GM18499 (cell line): ENCODE data around the gene SMIM36.
"Not testable (repeated sequence)": the region's sequence is repeated elsewhere in the genome, so short reads cannot be mapped to it uniquely, and the experiment has no call there.

Experiments used
- ATAC-seq: cut with Tn5 transposase; IDR thresholded peaks from one replicate; pipeline ENCODE4 v1.9.1; 2021; ENCODE audit warnings: moderate number of reproducible peaks; ENCODE audit not compliant: insufficient read depth, unreplicated experiment

The SMIM36 gene

DNA sequence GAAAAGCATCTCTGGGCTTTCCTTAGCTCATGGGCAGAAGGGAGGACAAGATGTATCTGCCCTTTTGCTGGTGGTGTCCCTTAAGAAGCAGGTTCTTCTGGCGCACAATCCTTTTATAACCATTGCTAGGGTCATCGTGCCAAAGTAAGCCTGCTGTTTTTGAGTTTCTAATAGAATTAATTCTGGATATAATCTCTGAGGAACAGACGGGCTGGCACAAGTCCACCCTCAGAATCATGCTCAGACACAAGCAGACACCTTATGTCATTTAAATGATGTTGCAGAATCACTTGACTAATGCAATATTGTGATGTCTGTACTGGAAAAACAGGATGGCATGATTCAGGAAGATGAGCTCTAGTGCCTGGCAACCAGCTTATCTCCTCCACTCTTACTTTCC, 70.9 kb downstream of the SMIM36 start:
- no peak for ATAC-seq

DNA sequence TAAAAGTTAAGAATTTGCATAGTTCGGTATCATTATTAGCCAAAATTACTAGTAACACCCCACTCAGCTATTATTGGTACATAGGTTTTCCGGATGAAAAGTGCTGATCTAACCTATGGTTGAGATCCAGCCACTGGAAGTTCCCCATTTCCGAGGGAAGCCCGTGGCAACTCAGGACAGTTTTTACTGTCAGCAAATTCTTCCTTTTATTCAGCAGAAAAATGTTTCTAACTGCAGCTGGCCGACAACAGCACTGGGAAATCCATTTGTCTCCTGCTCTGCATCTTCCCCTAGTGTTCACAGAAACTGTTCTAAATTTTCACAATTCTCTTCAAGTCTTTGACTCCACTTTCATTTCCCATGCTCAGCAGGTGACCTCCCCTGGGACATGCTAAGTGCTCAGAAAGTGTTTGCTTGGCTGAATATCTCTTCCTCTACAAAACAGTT, 74.1 kb downstream of the SMIM36 start:
- peak; percentile 60 for ATAC-seq

DNA sequence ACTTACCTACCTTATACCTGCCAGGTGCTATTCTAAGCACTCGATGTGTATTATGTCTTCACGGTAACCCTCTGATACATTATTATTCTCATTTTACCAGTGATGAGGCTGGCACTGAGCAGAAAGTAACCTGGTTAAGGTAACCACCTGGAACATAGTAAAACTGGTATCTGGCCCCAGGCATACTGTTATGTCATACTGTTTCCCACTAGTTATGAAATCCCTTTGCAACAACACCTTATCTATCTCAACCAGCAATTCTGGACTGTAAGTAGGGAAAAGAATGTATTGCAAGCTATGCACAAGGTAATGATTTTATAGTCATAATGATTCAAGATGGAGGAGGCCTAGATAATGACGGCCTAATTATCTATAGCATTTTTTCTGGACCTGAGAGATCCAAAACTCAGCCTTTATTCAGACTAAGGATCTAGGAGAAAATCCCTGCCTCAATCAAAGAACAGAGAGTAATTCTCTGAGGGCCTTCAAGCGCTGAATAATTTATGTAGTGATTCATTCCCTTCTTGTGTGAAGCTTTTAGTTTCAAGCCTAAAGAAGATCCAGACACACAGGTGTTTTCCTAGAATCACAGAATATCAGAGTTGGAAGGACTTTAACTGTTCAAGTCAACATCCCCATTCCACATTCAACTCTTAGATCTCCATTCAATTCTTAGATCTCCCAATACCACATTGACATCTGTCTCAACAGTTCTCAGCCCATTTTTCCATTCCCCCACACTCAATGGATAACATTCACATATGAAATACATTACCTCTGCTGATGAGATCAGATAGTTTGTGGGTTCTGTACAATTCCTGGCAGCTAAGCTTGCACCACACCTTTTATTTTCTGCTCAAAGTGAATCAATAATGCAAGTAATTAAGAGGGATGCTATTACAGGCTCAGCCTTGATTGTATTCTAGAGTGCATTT, 74.8 kb downstream of the SMIM36 start:
- ATAC-seq, result no peak

DNA sequence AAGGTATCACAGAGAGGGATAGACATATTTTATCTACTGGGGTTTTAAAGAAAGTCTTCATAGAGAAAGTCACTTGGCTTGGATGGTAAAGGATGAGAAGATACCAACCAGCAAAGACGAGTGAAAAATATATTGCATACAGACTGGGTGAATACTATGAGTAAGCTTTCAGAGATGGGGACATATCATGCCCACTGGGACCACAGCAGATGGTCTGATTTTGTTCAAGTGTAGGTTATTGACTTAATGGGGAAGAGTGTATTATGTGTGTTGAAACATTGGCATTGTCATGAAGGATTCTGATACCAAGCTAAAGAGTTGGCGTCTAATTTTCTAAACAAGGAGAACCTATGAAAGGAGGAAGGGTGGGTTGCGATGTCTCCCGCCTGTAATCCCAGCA, 75.8 kb downstream of the SMIM36 start:
- ATAC-seq, result no peak

DNA sequence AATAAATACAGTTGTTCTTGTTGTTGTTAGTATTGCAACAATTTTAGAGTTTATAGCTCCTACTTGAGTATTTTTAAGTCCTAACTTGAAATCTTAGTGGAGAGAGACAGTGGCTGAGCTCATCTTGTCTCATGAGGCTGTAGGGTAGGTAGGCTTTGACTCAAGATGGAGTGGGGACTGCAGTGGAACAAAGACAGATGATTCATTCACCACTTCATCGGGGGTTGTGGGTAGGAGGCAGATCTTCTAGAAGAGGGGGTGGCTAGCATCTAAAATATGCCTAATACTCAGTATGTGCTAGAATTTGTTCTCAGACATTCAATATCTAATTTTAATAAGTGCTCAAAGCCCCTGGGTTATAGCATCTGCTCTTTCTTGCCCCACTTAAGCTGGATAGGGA, 76.5 kb downstream of the SMIM36 start:
- no peak for ATAC-seq

DNA sequence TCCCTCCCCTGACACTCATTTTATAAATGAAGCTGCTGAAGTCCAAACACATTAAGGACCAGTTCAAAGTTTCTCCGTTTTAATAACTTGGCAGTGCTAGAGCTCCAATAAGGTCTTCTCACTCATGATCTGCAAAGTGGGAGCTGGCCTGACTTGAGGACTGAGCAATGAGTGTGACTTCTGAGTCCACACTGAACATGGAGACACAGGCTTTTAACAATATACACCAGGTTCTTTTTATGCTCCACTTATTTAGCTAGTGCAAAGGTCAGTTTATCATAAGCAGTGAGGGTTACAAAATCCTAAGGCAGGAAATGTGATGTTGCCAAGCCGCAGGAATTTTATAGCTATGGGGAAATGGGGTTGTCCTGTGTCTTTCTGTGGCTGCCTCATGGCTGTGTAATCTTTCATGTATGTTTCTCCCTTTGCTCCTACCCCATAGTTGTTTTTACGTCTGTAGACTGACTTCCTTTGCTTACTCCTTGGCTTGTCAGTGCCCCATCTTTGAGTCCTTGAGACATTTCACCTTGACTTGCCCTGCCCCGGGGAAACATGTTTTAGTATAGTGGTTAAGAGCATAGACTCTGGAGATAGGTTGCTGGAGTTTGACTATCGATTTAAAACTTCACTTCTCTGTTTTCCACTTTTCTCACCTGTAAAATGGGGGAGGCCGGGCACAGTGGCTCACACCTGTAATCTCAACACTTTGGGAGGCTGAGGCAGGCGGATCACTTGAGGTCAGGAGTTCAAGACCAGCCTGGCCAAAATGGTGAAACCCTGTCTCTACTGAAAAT, 77.4 kb downstream of the SMIM36 start:
- ATAC-seq, result no peak

DNA sequence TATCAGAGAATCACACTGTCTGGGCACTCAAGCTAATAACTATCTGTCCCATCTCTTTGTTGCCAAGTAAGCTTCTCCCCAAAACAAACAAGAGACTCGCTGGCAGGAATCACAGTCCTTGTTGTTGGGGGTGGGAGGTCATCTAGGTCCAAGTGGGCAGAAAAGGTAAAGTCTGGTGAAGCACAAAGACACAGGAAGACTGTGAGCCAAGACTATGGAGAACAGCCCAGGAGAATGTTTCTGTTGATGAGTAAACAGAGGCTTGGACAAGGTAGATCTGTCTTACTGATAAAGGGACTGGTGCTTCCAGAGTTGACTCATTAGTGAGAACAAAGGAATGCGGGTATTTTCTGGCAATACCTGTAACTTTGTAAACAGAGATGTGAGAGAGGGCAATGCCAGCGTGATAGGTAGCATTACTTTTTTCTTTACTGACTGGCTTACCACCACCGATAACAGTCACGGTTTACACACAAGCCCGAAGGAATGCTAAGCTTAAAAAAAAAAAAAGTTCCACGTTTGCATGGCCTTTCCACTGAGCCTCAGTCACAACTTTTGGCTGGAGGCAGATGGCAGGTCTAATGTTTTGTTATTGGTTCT, 78.1 kb downstream of the SMIM36 start:
- ATAC-seq, result no peak

DNA sequence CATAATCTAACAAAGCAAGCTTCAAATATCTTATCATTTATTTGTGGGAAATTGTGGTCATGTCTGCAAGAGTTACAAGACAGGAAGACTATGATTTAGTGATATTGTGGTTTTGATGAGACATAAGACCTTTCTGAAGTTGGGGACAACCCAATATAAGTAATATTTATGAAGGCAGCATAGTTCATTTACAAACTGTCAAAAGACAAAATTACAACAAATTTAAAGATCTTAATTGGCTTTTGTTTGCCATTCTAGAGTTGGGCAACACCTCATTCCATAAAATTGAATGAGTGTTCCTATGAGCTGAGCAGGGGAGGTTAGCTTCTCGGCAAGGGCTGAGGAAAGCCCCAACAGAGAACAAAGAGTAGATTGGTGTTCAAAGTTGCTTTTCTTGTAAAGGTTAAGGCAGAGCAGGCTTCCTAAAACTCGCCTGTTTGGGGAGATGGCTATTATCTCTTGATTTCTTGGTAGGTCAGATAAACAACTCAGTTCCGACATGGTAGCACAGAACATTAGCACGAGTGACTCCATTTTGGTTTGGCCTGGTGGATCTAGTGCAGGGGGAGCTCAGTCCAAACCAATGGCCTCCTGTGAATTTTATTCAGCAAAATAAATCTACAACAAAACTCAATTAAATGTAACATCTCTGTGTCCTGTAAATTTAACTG, 78.8 kb downstream of the SMIM36 start:
- no peak for ATAC-seq

DNA sequence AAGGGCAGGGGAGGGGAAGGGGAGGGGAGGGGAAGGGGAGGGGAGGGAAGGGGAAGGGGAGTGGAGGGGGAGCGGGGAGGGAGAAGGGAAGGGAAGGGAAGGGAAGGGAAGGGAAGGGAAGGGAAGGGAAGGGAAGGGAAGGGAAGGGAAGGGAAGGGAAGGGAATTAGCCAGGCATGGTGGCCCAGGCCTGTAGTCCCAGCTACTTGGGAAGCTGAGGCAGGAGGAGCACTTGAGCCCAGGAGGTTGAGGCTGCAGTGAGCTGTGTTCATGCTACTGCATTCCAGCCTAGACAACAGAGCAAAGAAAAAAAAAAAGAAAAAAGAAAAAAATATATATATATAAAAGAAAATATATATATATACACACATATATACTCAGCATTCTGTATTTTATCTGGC, 79.3 kb downstream of the SMIM36 start:
- not testable (repeated sequence) for ATAC-seq

DNA sequence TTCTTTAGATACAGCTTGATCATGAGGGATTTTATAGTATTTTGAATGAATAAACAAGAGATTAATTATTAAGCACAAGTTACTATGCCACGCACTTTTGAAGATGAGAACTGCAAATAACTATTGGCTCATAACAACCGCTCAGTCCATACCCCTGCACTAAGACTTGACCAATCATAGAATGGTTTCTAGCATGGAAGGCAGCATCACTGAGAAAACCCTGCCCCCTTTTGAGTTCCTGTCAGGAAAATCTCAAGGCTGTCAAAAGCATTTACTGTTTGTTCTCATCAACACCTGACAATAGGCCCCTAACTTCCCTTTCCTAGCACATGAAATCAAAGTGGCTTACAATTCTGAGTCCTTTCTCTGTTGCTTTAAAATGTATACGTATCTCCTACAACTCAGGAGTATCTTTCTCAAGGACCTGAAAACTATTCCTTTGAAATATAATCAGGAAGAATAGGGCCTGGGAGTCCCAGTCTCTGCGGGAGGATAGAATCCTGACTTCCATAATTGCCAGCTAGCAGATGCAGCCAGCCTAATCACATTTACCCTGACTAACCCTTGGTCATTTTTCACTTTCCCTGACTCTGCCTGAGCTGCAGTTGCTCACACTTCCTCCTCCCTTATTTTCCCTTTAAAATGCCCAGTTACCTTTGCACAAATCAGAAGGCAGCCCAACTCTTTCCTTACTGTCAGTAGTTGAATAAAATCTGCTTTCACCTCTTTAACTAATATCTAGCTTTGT, 80.5 kb downstream of the SMIM36 start:
- no peak for ATAC-seq

DNA sequence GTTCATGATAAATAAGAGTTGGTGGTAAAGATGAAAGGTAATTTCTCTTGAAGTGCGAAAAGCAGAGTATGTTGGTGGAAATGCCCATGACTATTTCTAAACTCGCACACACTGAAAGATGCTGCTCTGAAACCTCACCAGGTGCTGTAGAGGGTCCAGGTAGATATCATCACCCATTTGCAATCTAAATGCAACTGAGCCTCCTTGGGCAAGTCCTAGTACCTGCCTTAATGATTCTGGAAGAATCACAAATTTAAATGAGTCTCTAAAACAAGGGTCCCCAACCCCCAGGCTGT, 83.7 kb downstream of the SMIM36 start:
- ATAC-seq, result no peak

DNA sequence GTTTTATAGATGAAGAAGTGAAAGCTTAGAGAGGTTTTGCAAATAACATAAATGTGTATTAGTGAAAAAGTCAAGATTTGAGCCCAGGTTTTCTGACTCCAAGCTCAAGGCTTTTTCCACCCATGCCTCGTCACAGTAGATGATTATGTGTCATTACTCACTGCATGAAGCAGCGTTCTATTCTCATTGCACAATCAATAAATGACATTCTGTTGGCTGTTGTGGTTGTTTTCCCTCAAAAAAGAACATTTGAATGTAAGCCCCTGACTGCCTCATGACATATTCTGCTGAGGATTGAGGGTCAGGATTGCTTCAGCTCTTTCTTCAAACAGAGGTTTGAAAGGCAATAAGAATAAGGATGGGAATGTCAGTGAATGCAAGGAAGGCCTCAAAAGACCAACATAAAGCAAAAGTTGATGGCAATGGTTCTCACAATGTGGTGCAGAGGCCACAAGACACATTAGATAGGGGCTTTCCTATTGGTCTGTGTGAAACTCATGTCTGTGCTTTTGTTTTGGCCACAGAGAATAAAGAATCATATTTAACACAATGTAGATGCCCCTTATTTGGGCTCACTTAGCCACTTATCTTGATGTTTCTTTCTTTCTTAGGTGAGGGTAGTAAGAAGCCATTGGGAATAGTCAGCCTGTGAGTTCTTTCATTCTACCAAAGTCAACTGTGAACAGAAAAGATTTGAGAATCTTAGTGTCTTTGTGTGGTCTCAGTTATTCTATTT, 84.2 kb downstream of the SMIM36 start:
- no peak for ATAC-seq

DNA sequence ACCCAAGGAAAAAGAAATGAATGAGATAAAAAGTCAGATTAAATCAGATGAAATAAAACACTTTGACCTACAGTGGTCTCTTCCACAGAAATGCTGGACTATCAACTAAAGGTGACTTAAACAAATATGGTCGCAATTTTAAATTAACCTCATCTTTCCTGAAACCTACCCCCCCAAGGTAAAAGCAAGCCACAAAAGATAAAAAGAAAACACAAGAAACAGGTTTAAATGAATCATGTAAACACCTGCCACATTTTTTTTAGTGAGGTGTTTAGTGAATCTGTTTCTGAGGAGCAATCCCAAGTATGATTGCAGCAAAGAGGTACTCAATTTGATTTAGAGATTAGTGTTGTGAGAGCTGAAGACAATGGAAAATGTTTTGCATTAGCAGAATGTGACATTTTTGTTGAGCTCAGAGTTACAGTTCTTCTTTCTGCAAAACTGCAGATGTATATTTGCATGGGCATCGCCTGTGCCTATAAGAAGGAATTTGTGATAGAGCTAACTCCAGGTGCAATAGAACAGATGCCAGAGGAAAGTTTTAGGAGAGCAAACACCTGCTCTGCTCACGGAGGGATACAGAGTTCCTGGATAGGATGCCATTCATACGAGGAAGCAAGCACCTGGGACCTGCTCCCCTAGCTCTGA, 86.2 kb downstream of the SMIM36 start:
- ATAC-seq, result no peak

DNA sequence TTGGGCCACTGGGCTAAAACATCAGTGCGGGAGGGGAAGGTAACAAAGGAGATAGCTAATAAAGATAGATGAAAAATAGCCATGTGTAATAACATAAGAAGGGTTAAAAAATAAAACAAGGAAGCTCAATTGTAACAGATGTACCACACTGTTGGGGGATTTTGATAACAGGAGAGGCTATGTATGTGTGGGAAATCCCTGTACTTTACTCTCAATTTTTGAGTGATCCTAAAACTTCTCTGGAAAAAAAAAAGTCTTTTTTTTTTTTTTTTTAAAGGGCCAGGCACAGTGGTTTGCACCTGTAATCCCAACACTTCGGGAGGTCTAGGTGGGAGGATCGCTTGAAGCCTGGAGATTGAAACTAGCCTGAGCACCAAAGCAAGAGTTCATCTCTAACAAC, 87.7 kb downstream of the SMIM36 start:
- ATAC-seq, result no peak

DNA sequence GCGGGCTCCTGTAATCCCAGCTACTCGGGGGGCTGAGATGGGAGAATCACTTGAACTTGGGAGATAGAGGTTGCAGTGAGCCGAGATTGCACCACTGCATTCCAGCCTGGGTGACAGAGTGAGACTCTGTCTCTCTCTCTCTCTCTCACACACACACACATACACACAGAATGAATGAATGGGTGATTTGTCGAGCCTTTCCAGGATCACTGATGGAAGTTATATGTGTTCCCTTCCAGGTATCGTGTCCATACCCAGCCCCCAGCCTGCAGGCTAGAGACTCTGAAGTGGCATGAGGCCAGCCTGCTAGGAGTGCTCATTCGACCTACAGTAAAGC, 88.5 kb downstream of the SMIM36 start:
- not testable (repeated sequence) for ATAC-seq

DNA sequence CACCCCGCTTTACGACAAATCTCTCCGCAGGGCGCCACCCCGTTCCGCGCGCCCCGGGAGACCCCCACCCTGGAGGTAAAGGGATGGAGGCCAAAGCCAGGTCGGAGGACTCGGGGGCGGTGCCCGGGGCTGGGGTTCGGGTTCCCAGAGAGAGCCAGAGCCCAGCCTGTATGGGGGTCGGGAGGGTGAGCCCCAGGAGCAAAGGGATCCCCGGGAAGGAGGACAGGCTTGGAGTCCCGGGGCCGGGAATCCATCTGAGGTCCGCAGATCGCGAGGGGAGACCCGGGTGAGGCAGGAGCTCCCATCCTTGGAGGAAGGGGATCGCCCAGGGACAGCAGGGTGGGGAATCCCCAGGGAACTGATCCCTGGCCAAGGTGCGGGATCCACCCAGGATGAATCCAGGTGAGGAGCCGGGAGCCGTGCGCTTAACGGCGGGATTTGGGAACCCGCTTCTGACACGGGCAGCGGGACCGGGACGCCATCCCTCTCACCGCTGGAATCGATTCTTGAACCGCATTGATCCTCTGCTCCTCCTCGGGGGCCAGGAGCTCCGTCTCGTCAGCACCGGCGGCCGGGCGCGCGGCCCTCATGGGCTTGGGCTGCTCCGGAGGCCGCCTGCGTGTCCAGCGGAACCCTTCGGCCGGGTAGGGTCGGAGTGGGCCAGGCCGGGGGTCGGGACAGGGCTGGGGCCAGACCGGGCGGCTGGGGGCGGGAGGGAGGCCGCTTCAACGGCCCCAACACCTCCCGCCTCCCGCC, 89.9 kb downstream of the SMIM36 start, which contains the start of gene MMD:
Gene MMD (minus strand): TSS at position 657 of the 756 bp plus-strand sequence. CDS start 140 bp downstream, at position 517.
- peak; percentile 7 for ATAC-seq

DNA sequence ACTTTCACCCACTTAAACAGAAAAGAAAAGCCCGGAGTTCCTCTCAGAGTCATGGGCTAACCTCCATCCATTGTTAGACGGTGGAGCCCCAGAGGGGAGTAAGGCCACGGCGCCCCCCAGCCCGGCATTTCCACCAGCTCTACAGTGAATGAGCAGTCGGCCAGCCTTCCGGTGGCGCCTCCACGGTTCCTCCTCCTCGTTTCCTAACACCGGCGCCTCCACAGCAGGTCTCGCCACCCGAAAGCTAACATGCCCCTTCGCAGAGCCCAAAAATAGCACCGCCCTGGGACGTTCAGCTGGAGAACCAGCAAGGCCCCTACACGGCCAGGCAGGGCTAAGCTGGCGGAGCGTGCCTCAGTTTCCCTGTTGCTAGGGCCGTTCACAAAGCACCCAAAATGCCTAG, 90.5 kb downstream of the SMIM36 start:
- ATAC-seq, result no peak
